IPS-18c (cell line): ENCODE data around the gene AMY2B.
"Not testable (repeated sequence)": the region's sequence is repeated elsewhere in the genome, so short reads cannot be mapped to it uniquely, and the experiment has no call there.

Experiments
- H3K4me3 ChIP-seq: 2 replicates; pipeline ENCODE4 v1.7.0; 2013; ENCODE audit warnings: low read depth, mild to moderate bottlenecking, low read length, moderate library complexity; ENCODE audit not compliant: insufficient read depth
- H3K9me3 ChIP-seq: one replicate; pipeline ENCODE4 v1.6.1; 2013; ENCODE audit warnings: mild to moderate bottlenecking, low read length, moderate library complexity; ENCODE audit not compliant: control insufficient read depth, insufficient read depth

AMY2B gene

DNA sequence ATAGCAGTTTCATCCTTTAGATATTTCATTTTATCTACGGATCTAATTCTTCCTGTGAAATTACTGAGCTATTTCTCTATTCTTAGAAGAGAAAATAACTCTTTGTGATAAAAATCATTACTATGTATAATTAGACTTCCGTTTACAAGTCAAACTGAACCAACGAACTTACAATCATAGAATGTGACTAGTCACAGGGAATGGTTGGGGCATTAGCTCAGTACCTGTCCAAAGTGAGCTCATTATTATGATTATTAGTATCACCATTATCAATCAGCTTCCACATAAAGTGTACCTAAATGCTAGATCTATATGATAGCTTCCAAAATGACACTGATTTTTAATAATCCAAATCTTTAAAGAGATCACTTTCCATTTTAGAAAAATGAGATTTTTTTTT is 12.5 kb downstream of the AMY2B start:
- H3K4me3 ChIP-seq, result no peak overlapping the region
- no peaks in the 10 kb centered on the region for H3K9me3 ChIP-seq

DNA sequence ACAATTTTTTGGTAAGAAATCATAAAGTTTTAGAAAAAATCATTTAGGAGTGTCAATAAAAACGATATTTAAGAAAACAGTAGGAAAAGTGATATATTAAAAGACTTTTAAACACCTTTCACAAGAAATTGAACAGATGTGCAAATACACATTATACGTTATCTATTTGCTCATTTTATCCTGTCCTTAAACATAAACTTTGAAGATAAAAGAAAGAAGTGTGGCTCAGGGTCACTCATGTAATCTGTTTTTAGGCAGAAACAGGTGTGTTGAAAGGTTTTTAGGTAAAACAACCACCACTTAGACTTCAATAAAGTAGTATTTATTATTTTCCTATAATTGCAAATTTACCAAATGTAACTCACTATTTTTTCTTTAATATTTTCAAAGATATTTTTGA is 13.1 kb downstream of the AMY2B start:
- H3K4me3 ChIP-seq, result no peak overlapping the region
- no peaks in the 10 kb centered on the region for H3K9me3 ChIP-seq

DNA sequence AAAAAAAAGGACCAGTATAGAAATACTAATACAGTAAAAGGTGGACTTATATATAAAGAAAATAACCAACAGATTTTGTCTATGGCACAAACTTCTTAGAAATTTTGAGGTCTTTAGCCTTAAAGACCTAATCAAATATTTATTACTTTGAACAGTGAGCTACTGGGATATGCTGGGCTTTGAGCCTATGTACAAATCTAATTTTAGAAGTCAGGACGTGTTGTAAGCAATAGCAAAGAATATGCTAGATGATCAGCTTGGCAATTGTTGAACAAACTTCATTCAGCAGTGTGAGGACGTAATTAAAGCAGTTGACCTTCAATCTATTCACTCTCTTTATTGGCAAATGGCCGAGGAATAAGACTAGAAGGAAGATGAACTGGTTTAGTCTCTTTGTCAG is 31.4 kb downstream of the AMY2B start:
- not testable (repeated sequence) for H3K9me3 ChIP-seq, H3K4me3 ChIP-seq

DNA sequence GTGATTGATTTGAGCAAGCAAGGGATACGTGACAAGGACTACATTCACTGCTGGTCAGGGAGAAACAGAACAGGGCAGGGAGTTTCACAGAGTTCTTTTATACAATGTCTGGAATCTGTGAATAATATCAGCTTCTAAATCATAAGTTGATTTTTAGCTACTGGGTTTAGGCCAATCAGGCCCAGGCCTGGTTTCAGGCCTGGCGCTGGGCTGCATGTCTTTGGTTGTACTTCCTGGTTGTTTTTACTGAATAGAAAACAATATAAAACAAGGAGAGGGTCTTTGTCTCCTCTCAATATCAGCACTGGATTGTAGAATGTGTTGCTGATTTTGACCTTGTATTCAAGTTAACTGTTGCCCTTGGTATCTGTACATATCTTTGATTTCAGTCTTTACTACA is 45.0 kb downstream of the AMY2B start:
- Histone ChIP-seq H3K4me3 (no peak overlapping the region), H3K9me3 (no peaks in the 10 kb centered on the region)

DNA sequence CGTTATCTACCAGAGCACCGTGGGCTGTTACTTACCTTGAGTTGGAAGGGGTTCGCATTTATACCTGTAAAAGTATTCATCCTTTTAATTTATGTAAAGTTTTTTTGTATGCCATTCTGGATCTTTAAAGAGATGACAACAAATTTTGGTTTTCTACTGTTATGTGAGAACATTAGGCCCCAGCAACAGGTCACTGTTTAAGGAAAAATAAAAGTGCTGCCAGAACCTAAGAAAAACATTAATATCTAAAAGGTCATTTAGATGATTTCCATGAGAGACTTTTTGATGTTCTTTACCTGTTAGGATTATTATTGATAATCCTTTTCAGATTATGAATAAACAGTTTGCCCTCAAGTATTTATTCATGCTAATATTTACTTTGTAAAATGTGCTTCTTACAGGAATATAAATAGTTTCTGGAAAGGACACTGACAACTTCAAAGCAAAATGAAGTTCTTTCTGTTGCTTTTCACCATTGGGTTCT is 45.6 kb downstream of the AMY2B start, which contains the start of gene AMY2A:
Gene AMY2A (plus strand): TSS at position 434 of the 484 bp plus-strand sequence. CDS start 14 bp downstream, at position 448.
- not testable (repeated sequence) for H3K4me3 ChIP-seq, H3K9me3 ChIP-seq

DNA sequence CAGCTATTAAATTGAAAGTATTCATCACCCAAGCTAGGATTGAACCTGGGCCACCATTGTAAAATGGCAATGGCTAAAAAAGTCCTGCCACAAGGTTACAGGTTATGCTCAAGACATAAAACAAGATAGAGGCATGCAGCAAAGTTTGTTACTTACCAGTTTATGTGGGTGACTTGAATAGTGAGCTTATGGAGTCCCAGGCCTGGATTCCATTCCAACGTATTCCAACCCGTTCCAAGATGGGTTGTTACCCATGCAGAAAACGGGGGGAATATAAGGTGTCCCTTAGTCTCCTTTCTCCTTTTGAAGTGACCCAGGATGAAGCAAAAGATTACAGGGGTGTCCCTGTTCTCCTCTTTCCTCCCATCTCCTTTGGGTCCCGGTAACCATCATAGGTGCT is 56.0 kb downstream of the AMY2B start:
- H3K9me3 ChIP-seq, H3K4me3 ChIP-seq: not testable (repeated sequence)
